GM18526 (cell line): ENCODE results near the gene TMEM259.

Experiments used
- POLR2A ChIP-seq: IDR thresholded peaks from 3 replicates; pipeline ENCODE4 v1.6.1; 2011; ENCODE audit not compliant: insufficient read length; ENCODE audit errors: extremely low read depth

TMEM259 gene

GRCh38 chr19:1047696-1048147 is 26.8 kb upstream of the TMEM259 start:
- no peak for TF ChIP-seq POLR2A

- TF ChIP-seq POLR2A: no peak
Observed at GRCh38 chr19:1046836-1047695, 26.1 kb upstream of the TMEM259 start.

GRCh38 chr19:1046117-1046626 is 25.2 kb upstream of the TMEM259 start:
- TF ChIP-seq POLR2A: no peak

GRCh38 chr19:1045247-1045603 is 24.3 kb upstream of the TMEM259 start:
- no peak for TF ChIP-seq POLR2A

- TF ChIP-seq POLR2A: no peak
Observed at GRCh38 chr19:1042689-1043511, 22.0 kb upstream of the TMEM259 start.

- no peak for TF ChIP-seq POLR2A
Observed at GRCh38 chr19:1041835-1042685, 21.1 kb upstream of the TMEM259 start.

GRCh38 chr19:1041272-1041834 is 20.4 kb upstream of the TMEM259 start:
- TF ChIP-seq POLR2A: no peak

- TF ChIP-seq POLR2A: no peak
Observed at GRCh38 chr19:1040476-1041271, 19.8 kb upstream of the TMEM259 start.

GRCh38 chr19:1039646-1040475 is 18.9 kb upstream of the TMEM259 start, which contains the start of gene ABCA7:
Gene ABCA7 (plus strand): TSS chr19:1040107. CDS start chr19:1041362, 1,255 bp downstream.
- TF ChIP-seq POLR2A: peak; percentile 74

GRCh38 chr19:1038978-1039645 is 18.2 kb upstream of the TMEM259 start:
- TF ChIP-seq POLR2A: no peak

GRCh38 chr19:1037621-1038064 is 16.7 kb upstream of the TMEM259 start:
- TF ChIP-seq POLR2A: no peak

GRCh38 chr19:1035998-1036621 is 15.2 kb upstream of the TMEM259 start:
- no peak for TF ChIP-seq POLR2A
